ENCODE measurements around the gene RPTOR.
A peak's percentile ranks its signal among the peaks of the same experiment; 100 is the strongest.

The RPTOR gene

GRCh38 chr17:80825471-80826345, 281.1 kb downstream of the RPTOR start:
- no peak for DNase-seq

GRCh38 chr17:80826346-80826954, 281.8 kb downstream of the RPTOR start:
- no peak for DNase-seq

GRCh38 chr17:80826955-80827645, 282.5 kb downstream of the RPTOR start:
- DNase-seq, result peak; percentile 16

- DNase-seq, result no peak
Observed at GRCh38 chr17:80827646-80828643, 283.3 kb downstream of the RPTOR start.

- DNase-seq, result no peak
Observed at GRCh38 chr17:80829166-80829813, 284.7 kb downstream of the RPTOR start.

GRCh38 chr17:80830020-80830780, 285.6 kb downstream of the RPTOR start:
- no peak for DNase-seq

- no peak for DNase-seq
Observed at GRCh38 chr17:80831491-80831890, 286.9 kb downstream of the RPTOR start.

GRCh38 chr17:80832266-80832676, 287.6 kb downstream of the RPTOR start:
- peak; percentile 16 for DNase-seq

GRCh38 chr17:80832888-80833583, 288.4 kb downstream of the RPTOR start:
- peak; percentile 84 for DNase-seq

- no peak for DNase-seq
Observed at GRCh38 chr17:80833952-80834892, 289.6 kb downstream of the RPTOR start.

- DNase-seq, result no peak
Observed at GRCh38 chr17:80834893-80835275, 290.2 kb downstream of the RPTOR start.

GRCh38 chr17:80835816-80836657, 291.4 kb downstream of the RPTOR start:
- no peak for DNase-seq

GRCh38 chr17:80836658-80836965, 292.0 kb downstream of the RPTOR start:
- DNase-seq, result no peak

GRCh38 chr17:80836971-80837481, 292.4 kb downstream of the RPTOR start:
- no peak for DNase-seq

GRCh38 chr17:80837711-80838110, 293.1 kb downstream of the RPTOR start:
- DNase-seq, result no peak

- no peak for DNase-seq
Observed at GRCh38 chr17:80838311-80839025, 293.8 kb downstream of the RPTOR start.

- no peak for DNase-seq
Observed at GRCh38 chr17:80839026-80839345, 294.3 kb downstream of the RPTOR start.

GRCh38 chr17:80839511-80839941, 294.9 kb downstream of the RPTOR start:
- DNase-seq, result no peak

Data from hematopoietic multipotent progenitor cell treated with erythropoietin and hydrocortisone succinate and interleukin-3 and kit ligand, for 6 days (in vitro differentiated cells).